GM19438 (cell line): ENCODE measurements around the gene INTS11.

Experiments
- ATAC-seq: cut with Tn5 transposase; IDR thresholded peaks from one replicate; pipeline ENCODE4 v1.9.1; 2021; ENCODE audit warnings: low read depth; ENCODE audit not compliant: unreplicated experiment

INTS11 gene

DNA sequence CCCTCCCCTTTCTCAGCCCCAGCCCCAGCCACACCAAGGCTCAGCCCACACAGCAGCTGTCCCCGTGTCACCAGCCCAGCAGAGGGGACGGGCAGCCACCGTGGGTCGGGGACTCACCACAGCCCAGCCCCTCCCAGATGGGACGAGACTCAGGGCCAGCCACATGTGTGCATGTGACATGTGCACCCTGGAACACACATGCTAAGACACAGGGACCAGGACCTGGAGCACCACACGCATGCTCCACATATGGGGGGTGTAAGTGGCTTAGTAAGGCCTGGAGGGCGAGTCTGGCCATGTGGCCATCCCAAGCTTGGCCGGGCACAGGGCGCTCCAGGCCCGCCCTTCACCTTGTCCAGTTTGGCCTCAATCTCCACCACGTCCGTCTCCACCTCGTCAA lies 20.7 kb downstream of the INTS11 start:
- ATAC-seq: no peak

DNA sequence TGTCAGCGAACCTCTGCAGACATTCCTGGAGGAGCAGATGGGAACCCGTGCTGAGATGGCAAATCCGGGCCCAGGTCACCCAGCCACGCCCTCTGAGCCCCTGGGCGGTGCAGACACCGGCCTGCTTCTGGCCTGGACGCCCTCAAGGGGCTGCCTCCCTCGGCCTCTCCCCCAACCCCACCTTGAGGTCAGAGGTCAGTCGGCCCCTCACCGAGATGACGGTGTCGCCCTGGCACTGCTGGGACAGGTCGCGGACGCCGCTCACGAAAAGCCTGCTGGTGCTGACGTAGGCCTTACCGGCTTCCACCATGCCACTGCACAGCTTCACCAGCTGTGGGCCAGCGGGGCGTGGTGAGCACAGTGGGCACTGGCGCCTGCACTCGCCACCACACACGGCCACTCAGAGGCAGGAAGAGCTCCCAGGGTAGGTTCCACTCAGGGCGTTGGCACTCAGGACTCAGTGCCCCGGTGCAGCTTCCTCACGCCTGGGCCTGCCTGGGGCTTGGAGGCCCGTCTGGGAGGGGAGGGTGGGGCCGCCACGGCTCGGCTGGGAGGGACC lies 21.4 kb downstream of the INTS11 start:
- ATAC-seq: no peak

DNA sequence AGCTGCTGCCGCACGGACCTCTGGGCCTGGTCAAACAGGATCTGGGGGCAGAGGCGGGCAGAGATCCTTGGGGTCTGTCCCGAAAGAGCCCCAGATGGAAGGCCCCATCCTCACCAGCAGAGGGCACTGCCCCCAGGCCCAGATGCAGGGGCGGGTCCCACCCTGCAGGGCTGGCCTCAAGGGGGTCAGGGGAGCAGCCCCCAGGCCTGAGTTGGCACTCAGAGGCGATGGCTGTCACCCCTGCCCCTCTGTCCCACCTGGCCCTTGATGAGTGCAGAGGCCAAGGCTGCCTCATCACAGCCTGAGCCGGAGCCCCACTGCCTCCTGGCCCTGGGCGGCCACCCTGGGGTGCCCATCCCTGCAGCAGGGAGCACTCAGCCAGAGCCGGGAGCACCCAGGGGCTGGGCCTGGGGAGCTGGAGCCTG lies 22.4 kb downstream of the INTS11 start:
- ATAC-seq: no peak

DNA sequence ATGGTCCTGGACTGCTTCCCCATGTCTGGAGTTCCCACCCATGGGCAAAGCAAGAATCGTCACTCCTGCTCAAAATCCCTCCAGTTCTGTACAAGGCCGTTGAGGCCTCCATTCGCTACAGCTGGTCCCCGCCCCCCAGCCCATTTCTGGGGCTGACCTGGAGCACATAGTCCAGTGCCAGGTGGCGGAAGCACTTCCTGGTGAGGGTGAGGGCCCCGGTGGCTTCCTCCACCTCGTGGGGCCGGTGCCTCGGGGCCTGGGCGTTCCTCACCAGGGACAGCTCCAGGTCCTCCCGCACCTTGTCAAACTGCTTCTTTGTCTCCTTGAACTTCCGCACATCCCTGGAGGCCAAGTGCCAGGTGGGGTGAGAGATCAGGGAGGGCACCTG lies 24.1 kb downstream of the INTS11 start:
- ATAC-seq: no peak

DNA sequence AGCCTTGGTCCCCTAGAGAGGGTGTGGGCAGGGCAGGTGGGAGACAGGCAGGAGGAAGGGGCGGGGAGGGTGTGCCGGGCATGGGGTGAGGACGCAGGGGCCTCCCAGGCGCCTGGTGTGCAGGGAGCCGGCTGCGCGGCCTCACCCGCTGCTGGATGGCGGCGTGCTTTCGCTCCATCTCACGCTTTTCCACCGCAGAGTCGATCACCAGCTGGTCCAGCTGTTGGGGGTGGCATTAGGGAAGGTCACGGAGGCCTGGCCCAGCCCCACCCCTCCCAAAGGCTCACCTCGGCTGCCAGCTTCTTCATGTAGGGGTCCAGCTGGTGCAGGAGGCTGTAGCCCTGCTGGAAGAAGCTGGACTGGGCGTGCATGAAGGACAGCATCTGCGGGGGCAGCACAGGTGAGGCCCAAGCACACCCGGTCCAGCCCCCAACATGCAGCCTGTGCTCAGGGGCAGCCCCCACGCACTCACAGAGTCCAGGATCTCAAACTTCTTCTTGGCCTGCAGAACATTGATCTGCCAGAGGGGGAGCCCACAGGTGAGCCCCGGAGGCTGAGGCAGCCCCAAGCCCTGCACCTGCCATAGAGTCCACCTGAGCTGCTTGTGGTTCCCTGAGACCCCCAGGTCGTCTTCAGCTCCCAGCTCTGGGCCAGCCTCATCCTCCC lies 24.6 kb downstream of the INTS11 start:
- no peak for ATAC-seq

DNA sequence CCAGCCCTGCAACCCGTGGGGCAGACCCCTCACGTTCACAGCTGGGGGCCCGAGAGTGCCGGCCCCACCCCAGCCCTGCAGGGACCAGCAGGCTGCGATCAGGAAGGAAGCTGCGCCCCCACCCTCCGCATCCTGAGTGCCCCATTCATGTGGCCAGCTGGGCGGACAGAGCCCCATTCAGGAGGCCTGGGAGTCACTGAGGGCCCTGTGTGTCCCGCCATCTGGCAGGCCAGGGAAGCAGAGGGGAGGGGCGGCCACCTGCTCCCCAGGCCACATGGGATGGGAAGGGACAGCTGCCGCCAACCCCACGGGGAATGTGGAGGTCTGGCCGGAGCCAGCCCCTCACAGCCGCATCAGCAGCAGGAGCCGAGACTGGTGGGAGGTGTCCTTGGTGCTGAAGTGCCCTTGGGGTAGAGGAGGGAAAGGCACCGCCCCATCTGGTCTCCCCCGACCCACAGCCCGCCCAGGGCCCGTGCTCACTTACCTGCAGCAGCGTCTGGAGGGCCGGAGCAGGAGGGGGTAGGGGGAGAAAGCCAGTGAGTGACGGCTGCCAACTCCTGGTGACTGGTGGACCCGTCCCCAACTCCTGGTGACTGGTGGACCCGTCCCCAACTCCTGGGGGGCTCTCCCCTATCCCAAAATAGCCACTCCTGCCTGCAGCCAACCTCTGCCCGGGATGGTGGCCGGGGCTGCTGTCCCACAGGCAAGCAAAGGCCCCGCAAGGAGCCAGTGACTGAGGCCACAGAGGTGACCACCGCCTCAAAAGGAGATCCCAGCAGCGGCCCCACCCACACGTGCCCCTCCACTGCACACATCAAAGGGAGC lies 25.4 kb downstream of the INTS11 start:
- no peak for ATAC-seq

DNA sequence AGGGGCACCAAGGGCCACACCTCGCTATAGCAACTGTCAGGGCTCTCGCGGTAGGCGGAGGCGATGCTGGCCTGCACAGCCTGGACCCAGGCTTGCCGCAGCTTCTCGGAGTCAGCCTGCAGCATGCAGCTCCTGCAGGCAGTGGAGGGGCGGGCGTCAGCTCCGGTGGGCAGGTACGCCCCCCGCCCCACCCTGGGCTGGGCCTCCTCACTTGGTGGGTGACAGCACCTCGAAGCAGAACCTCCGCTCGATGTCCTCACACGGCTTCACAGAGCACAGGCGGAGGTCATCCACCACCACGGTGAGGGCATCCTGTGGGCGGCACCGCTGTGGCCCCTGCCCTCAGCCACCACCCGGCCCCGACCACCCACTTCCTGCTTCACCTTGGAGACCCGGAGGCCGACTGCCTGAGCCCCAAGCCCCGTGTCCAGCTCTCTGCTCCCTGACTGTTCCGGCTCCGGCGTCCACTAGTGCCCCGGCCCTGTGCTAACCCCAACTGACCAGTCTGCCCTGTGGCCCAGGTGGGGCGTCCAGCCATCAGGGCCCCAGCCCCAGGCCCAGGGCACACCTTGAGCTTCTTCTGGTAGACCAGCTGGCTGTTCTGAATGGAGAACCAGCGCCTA lies 26.5 kb downstream of the INTS11 start:
- no peak for ATAC-seq

DNA sequence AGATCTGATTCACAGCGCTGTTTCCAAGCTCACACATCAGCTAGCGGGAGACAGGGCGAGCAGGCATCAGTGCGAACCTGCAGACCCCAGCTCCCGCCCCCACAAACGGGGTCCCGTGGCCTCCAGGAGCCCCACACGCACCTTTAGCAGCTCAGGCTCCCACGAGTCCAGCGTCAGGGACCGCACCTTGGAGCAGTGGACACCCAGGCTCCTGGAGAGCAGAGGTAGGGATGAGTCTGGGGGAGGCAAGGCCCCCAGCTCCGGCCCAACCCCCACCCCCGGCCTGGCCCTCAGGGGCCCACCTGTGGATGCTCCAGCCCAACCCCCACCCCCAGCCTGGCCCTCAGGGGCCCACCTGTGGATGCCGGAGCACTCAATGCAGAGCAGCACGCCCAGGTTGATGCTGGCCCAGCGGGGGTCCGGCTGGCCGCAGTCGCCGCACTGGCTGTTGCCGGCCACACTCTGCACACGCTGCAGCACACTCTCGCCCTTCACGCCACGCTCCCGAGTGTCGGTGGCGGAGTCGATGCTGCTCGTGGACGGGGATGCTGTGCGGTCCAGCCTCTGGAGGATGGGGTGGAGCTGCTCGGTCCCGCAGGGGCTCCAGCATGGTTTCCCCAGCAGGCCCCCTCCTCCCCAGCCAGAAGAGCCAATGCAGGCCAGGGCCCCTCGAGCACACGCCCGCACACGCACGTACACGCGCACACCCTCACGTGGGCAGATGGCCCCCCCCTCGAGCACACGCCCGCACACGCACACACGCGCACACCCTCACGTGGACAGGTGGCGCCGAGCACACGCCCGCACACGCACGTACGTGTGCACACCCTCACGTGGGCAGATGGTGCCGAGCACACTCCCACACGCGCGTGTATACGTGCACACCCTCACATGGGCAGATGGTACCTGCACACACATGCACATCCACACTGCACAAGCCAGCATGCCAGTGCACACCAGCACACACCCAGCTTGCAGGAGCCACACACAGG lies 28.1 kb downstream of the INTS11 start:
- ATAC-seq: no peak

DNA sequence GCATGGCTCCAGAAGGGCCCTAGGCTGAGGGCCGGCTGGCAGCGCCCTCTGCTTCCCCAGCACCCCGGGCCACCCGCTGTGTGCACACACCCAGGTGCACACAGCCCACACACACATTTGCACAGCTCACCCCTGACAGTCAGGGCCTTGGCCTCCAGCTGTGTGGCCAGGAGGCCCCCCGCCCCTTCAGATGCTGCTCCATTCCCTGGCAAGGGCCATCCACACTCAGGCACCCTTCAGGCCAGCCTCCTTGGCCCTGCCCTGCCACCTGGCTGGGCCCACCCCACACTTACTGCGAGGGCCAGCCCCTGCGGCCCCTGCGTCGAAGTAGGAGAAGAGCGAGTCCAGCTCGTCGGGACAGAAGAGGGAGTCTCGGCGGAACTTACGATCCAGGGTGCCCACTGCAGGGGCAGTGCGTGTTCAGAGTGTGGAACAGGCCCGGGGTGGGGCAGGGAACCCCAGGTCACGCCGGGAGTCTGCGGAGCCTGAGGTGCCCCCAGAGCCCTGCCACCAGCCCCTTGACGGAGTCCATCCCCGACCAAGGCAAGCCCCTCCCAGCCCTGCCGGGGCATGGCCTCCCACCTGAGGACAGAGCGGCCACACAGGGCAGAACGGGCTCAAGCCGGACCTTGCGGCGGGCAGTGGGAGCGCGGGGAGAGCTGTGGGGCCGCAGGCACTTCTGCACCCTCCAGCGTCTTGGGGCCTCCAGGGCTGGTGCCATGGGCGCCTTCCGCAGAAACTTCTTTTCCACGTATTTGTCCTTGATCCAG lies 29.1 kb downstream of the INTS11 start:
- no peak for ATAC-seq

DNA sequence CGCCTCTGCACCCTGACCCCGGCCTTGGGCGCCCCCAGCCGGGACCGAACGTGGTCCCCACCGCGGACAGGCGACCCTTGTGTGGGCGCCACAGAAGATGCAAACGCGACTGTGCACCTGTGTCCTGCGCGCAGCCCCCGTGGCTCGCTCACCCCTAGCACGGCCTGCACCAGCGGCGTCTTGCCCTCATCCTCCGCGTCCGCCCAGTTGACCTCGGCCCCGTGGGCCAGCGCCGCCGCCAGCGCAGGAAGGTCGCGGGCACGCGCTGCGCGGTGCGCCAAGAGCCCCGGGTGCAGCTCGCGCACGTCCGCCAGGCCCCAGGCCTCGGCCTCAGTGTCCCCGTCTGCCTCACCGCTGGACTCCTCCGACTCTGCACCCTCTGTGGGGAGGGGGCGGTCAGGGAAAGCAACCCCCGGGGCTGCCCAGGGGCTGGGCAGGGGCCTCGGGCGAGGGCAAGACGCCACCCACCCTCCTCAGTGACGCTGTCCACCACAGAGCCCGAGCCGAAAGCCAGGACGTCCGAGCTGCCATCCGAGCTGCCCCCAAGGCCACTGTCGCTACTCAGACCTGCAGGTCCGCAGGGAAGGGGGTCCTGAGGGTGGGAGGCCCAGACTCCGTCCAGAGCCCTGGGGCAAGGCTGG lies 30.1 kb downstream of the INTS11 start:
- ATAC-seq: no peak

DNA sequence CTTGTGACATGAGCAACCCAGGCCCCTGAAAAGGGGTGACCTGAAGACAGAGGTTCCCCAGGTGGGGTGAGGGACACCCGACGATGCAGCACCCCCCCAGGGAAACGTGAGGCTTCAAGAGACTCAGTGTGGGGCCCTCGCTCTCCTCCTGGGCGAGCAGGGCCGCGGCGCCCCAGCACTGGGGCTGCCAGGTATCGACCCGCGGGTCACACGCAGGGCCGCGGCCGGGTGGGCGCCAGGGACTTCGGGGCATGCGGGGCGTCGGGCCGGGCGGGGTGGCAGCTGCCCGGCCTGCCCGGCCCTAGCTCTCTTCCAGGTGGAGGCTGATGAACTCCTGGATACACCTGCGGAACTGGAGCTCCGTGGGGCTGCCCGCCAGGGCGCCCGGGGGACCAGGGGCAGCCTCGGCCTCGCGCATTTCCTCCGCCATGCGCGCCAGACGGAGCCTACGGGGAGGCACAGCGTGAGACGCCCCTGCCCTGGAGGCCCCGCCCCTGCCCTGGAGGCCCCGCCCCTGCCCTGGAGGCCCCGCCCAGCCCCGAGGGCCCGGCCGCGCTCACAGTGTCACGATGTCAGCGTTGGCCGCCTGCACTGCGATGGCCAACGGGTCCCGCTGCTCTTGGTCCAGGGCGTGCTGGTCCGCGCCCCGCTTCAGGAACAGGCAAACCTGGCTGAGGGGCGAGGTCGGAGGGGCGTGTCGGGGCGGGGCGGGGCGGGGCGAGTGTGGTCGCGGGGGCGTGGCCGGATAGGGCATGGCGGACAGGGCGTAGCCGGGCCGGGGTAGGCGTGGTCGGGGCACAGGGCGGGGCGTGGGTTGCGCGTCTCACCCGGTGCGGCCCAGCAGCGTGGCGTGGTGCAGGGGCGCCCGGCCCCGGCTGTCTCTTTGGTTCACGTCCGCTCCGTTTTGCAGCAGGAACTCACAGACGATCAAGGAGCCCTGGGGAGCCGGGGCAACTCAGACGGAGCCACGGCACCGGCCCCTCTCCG lies 30.9 kb downstream of the INTS11 start:
- no peak for ATAC-seq

DNA sequence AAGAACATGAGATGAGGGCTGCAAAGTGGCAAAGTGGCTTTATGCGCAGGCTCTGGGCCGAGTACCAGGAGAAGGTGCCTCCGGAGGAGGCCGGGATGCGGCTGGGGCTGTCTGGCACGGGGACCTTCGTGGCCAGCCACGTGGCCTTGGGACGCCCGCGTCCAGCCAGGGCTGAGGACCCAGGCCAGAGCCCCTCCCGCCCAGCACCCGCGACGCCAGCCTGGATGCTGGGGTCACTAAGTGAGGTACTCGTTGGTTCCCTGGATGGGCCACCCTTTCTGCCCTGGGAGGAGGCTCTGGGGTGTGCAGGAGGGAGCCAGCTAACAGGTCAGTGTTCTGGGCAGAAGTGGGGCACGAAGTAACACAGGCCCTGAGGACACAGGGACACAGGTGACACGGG lies 31.6 kb downstream of the INTS11 start:
- no peak for ATAC-seq

DNA sequence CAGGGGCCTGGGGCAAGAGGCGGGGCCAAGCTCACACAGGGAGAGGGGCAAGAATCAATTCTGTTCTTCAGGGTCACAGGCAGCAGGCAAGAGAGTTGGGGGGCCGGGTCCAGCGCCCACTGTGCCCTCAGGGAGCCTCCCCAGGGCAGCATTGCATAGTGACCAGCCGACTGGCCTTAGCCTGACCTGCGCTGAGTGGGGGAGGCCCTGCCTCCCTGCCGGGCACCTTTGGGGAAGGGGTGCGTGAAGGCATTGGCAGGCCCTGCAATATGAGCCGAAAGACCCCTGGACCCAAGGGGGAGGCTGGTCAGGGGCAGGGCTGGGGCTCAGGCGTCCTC lies 32.0 kb downstream of the INTS11 start:
- ATAC-seq: no peak

DNA sequence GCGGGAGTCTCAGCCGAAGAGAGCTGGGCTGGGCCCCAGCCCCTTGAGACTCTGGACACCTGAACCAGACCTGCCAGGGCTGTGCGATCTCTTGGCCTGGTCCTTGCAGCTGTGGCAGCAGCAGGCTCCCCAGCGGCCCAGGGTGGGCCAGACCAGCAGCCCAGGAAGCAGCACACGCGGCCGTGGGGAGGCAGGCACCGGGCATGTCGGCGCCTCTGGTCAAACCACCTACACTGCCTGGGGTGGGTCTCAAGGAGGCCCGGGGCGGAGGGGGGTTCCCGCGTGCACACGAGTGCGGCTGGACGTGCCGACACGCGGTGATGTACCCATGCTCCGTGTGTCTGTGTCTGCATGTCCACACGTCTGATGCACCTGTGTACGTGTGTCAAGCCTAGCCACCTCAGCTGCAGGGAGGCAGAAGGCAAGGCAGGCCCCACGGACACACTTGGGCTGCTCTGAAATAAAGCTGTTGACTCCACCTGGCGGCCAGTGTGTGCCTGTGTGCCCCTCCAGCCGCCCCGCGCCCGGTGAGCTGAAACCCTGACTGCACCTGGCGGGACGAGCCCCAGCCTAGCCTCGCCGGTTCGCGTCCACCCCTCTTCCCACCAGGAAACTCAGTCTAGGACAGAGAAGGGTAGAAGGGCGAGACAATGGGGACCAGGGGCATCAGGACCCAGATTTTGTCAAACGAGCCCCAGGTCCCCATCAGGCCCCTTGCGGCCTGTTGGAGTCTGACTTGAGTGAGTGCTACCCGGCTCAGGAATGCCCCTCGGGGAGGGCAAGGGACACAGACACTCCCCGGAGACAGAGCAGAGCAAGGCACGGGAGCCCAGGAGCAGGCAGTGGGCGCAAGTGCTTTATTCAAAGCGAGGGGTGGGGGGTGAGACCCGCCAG lies 32.7 kb downstream of the INTS11 start:
- ATAC-seq: no peak

DNA sequence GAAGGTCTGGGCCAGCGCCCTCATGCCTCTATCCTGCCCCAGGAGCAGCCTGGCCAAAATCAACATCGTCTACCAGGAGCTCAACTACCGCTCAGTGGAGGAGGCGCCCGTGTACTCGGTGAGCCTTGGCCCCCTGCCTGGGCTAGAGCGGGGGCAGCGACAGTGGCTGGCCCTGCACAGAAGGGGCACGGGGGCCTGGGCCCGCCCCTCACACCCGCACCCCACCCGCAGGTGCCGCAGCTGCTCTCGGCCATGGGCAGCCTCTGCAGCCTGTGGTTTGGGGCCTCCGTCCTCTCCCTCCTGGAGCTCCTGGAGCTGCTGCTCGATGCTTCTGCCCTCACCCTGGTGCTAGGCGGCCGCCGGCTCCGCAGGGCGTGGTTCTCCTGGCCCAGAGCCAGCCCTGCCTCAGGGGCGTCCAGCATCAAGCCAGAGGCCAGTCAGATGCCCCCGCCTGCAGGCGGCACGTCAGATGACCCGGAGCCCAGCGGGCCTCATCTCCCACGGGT lies 33.4 kb downstream of the INTS11 start:
- ATAC-seq: no peak

DNA sequence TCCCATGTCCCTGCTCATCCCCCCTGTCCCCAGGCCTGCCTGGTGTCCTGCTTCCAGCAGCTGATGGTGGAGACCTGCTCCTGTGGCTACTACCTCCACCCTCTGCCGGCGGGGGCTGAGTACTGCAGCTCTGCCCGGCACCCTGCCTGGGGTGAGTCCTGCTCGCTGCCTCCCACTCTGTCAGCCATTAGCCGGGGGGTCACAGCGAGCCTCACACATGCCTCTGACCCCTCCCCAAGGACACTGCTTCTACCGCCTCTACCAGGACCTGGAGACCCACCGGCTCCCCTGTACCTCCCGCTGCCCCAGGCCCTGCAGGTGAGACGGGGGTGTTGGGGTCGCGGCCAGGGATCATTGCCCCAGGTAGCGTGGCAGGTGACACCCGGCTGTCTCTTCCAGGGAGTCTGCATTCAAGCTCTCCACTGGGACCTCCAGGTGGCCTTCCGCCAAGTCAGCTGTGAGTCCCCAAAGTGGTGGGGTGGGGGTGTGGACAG lies 34.2 kb downstream of the INTS11 start:
- ATAC-seq: no peak
